ENCODE measurements around the gene RNLS.
"Not testable (repeated sequence)": the region's sequence is repeated elsewhere in the genome, so short reads cannot be mapped to it uniquely, and the experiment has no call there.

The RNLS gene

DNA sequence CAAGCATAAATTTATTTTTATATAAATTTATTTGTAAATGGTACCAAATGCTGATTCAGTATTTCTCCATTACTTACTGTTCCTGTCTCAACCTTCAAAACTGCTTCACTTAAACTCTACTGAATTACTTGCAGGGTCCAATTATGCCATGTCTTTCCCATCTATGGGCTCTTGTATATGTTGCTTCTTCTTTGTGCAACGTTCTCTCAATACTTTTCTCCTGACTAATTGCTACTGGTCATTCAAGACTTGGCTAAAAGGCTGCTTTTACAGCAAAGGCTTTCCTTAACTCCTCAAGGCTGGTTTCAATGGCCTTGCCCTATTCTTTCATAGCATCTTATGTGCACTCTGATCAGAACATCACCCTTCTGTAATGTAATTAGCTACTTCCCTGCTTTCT lies 67.9 kb downstream of the RNLS start:
- DNase-seq, result no peak

DNA sequence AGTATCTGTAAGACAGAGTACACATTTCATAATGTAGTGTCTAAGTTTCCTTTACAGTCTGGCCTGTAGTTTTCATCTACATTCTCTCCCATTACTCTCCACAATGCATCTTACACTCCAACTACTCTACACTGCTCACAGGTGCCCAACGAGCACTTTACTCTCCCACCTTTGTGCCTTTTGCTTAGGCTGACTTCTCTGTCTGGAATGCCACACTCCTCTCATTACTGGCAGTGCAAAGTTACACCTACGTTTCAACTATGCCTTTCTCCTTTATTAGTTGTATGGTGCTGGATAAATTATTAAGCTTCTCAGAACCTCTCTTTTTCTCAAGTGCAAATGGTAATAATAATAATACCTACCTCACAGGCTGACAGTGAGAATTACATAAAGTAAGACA lies 70.5 kb downstream of the RNLS start:
- DNase-seq, result no peak

DNA sequence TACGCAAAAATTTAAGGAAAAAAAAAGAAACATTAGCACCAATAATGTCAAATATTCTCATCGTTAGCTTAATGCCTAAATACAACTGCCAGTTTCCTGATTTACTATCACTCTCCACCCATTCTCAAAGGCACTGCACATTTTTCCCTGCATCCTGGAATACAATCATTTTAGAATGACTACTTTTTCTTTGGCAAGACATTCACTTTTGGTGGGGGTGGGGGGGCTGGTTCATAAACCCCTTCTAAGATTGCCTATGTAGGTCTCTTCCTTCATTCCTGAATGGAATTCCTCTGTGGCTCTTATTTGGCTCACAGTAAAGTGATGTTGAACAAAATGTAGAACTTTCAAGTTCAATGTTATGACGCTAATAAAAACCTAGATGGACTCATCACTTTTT lies 74.3 kb downstream of the RNLS start:
- no peak for DNase-seq

DNA sequence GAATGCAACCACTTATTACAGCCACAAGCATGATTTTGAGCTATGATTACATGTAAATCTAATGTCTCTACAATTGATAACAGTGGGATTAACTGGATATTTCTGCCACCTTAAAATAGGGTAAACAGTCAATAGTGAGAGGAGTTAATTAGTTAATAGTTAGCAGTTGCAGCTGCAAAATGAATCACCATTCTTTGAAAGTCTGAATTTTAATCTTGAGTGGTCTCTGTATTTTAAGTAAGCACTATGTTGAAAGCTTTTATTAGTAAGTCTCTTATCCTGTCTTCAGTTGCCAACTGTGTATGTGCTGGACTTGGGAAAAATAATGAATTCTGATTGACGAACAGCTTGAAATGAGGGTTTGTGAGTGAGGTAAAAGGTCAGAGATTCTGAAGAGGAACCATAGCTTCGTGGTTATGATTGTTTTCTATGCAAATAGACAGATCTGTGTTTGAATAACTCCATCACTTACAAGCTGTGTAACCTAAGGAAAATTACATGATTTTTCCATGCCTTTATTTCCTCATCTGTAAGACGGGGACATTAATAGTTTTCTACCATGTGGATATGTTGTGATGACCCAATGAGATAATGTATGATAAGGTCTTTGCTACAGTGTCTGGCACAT lies 75.2 kb downstream of the RNLS start:
- no peak for DNase-seq

DNA sequence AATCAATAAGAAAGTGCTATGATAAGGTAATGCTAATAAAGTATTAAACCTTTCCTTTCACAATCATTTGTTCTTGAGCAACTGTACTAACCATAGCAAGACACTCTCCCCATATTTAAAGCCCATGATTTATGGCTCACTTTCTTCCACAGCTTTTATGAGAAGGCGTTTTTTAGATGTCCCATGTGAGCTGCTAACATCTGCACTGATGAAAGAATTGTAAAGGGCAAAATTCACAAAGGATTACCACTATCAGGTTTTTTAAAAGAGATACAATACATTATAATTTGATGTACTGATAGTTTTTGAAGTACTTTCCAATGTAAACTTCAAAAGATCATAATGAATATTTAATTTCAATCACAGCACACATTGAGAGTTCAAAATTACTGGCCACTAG lies 75.7 kb downstream of the RNLS start:
- DNase-seq, result no peak

DNA sequence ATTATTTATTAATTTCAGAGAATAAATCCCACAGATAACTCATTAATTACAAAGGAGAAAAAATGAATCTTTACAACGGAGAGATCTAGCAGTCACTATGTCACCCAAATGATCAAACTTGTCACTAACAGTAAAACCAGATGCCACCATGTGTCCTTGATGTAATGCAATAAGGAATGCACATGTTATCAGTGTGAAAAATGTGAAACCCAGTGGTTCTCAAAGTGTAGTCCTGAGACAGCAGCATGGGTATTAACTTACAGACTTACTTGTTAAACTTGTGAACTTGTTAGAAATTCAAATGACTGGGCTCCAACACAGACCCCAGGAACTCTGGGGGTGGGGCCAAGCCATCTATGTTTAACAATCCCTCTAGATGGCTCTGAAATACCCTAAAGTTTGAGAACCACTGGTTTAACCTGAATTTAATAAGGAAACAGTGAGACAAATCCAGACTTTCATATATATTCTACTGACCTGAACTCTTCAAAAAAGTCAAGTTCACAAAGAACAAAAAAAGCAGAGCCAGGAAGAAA lies 77.4 kb downstream of the RNLS start:
- DNase-seq, result no peak

DNA sequence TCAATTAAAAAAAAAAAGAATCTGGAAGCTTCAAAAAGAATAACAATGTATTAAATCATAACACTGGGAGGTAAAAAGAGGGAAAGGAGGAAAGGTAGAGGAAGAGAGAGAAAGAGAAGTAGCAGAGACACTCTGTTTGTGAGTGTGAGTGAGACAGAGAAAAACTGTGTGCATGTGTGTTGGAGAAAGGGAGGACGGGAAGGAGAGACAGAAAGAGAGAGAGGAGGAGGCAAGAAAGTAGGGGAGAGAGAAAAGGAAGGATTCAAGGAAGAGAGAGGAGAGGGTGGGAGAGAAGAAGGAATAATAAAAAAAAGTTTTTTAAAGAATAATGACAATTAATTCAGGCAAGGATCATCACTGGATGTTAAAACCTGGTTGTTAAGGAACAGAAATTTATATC lies 77.9 kb downstream of the RNLS start:
- DNase-seq, result no peak

DNA sequence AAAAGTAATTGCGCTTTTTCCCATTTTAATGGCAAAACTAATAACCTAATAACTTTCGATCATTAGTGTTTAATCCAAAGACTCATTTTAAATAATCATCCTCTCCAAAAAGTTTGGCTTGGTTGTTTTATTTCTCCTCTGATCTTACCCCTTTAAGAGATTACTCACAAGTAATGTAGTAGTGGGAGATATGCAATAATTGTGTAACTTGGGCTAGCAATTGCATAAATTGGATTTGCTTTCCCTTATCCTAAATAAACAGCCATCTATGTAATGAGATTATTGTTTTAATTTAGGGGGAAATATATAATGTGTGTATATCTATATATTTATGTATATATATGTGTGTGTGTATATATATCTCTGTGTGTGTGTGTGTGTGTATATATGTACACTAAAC lies 82.5 kb downstream of the RNLS start:
- no peak for DNase-seq

DNA sequence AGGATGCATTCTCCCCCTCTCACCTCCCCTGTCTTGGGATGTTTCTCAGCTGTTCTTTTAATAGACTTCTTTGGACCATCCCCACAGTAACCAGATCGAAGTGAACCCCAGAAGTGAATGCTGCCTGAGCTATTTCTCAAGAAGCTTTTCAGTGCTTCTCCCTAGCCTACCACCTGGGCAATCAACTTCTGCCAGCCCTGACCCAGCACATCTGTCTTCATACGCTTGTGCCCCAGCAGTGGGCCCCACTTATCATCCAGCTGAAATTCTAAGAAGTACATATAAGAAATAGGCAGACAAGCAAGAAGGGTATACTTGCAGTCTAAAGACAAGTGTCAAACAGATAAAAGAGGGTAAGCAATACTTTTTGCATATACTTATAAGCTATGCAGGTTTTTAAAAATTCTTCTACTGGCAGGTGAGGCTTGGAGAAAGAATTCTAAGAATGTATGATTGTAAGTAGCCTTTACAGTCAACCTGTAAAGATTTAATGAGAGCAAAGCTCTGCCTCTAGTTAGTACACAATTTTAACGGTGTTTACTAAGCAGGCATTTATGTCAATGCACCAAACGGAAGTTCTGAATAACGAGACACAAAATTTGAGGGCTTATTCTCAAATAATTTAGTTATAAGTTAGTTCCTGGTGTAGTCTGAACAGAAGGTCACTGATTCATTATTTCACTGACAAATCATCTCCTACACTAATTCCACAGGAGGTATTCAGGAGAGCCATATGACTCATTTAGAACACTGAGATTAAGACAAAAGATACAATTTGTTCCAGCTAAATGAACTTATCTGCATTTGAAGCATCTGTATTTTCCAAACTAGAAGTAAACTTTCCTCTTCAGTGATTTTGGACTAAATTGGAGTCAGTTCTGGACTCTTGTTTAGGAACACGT lies 83.3 kb downstream of the RNLS start:
- no peak for DNase-seq

DNA sequence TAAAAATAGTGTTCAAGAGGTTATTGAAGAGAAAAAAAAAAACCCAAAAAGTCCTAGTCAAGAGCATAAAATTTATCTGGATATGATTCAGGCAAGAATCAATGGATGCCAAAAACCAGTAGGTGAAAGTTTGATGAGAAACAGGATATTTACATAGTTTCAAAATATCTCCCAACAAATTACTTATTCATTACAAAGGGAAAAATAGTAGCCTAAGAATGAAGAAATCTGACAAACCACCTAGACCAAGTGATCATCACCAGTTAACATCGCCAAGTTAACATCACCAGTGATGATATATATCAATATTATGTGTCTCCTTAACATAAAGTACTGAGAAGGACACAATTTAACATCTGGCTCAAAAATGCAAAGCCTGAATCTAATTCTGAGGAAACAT lies 85.2 kb downstream of the RNLS start:
- DNase-seq, result no peak

DNA sequence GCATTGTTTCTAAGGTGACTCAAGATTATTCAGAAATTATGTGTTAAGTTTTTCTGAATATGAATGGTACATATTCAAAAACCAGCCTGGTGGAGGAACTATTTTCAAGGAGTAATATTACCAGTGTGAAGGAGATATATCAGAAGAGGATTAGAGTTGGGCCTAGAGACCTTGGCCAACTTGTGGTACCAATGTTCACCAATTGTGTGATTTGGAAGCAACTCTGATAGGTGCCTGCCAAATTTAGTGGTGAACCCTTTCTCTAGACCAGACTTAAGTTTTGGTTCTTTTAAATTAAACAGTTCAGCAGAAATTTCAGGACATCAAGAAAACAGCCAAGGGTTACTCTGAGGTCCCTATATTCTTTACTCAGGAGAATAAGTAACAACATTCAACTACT lies 88.6 kb downstream of the RNLS start:
- DNase-seq, result no peak

DNA sequence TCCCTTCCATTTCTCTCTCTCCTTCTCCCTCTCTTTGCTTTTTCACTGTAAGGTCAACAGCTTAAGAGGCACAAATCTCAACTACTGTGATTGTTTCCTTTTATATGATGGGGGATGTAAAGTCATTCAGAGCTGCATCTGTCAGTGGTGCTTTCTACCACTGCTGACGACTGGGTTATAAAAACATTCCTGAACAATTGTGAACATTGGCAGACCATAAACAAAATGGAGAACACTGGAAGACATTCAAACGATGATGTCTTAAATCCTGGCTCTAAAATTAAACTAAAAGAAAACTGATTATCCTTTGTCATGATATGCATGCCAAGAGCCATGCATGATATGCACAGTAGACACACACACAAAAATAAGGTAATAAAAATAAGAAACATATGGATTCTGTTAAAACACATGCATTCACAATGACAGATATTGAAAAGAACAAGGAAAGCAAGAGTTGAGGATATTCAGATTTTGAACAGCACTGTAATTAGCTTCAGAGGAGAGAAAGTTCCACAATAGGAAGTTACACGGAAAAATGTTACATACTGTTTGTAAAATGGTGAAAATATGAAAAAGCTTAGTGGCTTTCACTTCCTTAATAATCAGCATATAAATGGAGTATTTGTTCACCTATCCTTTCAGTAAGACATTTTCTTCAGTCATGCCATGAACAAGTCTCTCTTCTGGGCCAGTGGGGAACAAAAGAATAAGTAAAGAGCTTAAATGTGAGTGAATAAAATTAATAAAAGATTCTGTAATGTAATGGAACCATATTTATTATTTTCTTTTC lies 89.2 kb downstream of the RNLS start:
- DNase-seq, result no peak

DNA sequence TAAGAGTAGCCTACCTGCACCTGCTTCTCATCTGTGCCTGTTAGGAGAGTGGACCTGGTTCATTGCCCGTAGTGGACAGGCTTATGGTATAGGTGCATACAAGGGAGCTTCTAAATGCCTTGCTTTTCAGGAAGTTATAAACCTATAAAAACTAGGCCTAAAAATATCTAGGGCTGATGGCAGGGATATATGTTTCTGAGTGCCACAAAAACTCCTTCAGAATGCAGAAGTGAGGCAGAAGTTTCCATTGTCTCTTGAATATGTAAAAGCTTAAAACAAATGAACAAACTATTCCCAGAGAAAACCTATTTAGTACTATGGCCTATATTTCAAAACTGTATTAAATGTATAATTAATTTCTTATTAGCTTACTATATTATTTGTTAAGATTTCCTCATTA lies 91.8 kb downstream of the RNLS start:
- DNase-seq, result peak; percentile 6

DNA sequence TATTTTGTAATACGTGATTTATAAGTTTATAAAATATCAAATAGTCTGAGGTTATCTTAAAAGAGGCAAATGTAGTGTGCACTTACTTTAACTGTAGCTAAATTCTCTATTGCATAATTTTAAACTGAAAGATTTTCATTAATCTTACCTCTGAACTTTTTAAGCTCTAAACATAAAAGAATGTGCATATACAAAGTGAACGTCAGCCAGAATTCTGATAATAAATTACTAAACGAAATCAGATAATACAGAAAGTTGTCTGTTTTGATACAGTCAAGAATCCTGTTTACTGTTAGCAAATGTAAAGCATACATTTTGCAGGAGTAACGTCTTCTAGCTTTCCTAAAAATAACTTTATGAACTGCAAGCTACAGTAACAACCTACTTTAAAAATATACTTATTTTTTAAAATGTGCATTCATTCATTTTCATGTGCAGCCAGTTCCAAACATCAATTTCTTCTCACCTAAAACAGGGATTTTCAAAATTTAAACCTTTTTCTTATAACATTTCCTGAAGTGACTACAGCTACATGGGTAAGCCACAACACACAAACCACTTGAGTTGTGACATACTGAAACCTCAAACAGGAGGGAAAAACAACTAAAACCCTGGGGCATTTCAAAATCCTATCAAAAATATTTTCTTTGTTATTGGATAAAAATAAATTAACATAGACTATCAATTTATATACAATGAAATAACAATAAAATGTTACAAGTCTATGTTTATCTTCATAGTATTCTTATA lies 92.7 kb downstream of the RNLS start:
- DNase-seq, result no peak

DNA sequence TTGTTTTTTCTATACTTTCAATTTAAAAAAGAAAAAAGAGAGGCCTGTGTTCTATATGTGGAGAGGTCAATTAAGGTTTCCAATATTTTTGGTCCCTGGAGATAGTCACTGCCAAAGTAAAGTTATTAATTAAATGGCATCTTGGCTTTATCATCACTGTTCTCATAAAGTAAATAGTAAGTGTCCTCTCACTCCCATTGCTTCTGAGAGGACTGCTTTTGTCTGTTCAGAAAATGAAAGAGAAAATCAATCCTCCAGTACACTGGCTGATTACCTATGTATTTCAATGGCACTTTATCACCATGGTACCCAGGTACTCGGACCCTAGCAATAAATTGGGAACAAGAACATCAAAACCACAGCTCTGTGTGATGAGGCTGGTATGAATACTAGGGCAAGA lies 94.0 kb downstream of the RNLS start:
- no peak for DNase-seq

DNA sequence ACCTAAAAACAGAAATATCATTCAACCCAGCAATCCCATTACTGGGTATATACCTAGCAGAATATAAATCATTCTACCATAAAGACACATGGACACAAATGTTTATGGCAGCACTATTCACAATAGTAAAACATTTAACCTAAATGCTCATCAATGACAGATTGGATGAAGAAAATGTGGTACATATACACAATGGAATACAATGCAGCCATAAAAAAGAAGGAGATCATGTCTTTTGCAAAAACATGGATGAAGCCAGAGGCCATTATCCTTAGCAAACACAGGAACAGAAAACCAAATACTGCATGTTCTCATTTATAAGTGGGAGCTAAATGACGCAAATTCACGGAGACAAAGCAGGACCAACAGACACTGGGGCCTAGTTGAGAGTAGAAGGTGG lies 96.3 kb downstream of the RNLS start:
- not testable (repeated sequence) for DNase-seq

DNA sequence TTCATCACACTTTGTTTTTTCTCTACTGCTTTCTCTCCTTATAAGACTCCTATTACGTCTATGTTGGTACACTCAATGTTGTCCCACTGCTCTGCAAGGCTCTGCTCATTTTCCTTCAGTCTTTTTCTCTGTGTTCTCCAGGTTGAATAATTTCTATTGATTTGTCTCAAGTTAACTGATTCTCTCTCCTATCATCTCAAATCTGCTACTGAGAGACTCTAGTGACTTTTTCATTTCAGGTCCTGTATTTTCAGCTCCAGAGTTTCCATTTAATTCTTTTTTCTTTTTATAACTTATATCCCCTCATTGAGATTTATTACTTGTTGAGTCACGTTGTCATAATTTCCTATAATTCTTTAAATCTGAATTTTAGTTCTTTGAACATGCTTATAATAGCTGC lies 100.9 kb downstream of the RNLS start:
- DNase-seq, result no peak

DNA sequence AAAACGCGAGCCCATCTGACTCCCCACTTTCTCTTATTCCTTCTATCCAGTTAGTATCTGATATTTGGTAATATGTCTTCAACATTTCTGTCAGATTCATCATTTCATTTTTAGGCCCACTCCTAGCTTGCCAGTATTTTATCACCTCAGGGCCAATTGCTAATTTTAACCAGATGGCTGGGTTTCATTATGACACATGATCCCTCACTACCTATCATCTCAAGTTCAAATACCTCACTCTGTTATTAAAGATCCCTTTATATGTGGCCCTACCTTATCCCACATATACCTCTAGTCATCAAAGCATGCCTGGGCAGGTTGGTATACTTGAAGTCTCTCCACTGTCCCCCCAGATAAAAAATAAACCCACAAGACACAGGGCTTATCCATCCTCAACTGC lies 104.9 kb downstream of the RNLS start:
- DNase-seq, result no peak

DNA sequence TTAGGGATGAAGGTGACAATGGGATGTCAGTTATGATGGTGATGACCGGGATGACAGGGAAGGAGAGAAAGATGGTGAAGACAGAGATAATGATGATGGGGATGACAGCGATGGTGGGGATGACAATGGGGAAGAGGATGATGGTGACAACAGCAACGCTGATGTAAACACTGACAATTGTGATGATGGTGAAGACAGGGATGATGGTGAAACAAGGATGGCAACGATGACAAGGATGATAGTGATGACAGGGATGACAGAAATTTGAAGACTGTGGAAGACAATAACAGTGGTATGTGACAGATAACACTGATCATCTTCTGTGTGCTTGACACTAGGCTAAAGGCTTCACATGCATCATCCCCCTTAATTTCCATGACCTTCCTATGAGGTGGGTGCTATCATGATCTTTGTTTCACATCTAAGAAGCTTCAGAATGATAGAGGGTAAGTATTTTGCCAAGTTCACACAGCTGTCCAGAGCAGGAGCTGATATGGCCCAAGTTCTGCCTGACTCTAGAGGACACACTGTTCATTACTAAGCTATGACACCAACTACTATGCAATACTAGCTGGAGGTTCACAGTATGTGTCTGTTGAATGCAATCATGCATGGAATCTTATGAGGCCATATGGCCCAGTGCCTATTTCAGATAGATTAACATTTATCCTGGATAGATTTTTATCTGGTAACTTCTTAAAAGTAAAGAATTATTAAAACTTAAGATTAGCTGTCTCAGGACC lies 105.6 kb downstream of the RNLS start:
- no peak for DNase-seq

DNA sequence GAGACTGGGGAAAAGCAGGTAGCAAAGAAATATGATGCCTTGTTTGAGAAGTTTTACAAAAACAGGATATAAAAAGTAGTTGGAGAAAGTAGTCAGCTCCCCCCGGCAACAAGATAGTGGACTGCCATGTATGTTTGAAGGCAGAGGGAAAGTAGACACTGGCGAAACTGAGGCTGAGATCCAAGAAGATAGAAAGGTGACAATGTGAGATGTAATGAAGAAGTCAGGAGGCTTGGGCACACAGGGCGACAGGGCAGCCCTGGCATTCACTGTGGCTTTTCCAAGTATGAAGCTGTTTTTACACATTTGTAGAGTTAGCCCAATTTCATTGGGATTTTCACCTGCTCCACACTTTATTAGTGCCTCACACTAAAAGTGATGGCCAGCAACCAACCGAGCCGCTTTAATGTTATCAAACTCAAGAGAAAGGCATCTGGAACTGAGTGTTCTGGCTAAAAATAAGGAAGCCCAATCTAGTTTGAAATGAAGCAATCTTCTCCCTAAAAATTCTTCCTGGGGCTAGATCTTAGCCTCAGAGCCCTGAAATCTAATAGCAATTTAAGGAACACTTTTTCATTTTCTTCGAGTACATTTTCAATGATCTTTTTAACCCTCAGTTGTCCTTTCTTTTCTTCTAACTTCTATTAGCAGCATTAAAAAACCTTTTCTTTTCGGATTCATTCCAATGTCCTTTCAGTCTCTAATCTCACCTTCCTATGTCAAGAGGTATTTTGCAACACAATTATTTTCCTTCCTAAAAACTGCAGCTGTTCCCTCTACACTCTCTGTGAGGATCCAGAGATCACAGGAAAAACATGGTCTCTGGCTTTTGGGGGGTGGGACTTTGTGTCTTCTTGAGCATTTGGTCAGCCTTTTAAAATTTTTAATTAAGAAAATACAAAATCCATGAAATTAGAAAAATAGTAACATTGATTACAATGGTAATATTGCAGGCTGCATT lies 108.0 kb downstream of the RNLS start:
- DNase-seq, result no peak

Data from GDM1 (cell line).